GM18867 (cell line): ENCODE measurements around the gene NCR3LG1.

Experiments used
- ATAC-seq: cut with Tn5 transposase; IDR thresholded peaks from one replicate; pipeline ENCODE4 v1.9.1; 2021; ENCODE audit warnings: mild to moderate bottlenecking, moderate library complexity; ENCODE audit not compliant: unreplicated experiment

The NCR3LG1 gene

DNA sequence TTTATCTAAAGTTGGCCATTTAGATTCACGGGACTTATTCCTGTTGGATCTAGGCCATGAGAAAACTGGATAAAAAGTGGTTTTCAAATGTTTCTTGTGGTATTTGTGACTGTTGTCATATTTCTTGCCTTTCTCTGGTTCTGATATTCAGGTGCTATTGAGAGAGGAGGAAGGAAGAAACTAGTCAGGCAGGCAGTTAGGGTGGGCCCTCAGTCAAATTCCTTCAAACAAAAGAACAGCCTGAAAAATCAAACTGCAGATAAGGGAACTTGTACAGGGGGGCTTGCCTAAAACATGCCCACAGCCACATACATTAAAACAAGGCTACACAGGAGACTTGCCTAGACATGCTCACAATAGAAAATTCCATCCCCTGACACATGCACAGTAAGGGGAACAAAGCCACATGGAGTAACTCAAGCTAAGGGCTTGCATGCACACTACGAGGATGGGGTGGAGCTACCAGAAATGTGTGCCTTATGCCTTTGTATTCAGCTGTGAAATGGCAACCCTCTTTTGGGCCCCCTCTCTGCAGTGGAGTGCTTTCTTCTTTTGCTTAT is 18.2 kb downstream of the NCR3LG1 start:
- no peak for ATAC-seq

DNA sequence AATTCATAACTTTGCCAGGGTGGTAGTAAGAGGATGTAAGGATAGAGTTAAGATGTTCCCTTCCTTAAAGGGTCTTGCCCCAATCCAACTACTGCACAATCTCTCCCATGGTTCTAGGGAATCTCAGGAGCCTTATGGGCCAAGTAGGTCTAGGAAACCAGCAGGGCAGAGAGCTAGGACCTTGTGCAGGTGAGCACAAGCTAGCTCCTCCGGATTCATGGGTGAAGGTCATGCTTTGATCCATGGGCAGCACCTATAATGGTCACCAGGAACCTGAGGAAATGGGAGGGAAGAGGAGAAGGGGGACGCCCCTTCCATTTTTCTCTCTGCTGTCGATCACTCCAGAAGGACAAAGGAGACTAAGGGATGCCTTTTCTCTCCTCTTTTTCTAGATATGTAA is 20.0 kb downstream of the NCR3LG1 start:
- ATAC-seq = no peak

DNA sequence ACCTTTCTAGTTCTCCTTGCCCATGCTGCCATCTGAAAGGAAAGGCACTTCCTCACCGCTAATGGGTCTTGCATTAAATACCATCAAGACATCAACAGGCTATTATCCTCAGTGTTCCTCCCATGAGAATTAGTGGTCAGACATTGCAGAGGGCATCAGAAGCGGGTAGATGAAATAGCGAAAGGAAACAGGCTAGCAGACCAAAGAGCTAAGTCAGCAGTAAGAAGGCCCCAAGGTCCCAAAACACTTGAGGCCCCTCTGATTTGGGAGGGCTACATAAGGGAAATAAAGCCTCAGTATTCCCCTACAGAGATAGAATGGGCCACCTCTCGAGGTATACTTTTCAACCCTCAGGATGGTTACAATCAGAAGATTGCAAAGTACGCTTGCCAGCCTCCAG is 23.9 kb downstream of the NCR3LG1 start:
- ATAC-seq = no peak

DNA sequence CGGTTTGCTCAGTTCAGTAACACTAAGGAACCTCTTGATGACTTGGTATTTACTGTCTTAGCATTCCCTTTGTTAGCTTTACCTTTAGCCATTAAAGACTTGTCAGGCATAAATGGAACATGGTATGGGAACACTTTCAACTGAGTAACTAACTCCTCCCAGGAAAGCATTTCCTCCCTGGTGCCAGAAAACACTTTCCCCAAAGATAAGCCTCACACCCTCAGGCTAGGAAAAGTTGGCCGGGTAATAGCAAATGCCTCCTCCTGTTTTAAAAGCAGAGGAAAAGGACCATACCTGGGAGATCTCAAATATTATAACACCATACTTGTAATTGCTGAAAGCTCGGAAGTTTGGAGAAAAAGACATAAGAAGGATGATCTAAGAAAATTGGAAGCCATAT is 24.9 kb downstream of the NCR3LG1 start:
- ATAC-seq = no peak

DNA sequence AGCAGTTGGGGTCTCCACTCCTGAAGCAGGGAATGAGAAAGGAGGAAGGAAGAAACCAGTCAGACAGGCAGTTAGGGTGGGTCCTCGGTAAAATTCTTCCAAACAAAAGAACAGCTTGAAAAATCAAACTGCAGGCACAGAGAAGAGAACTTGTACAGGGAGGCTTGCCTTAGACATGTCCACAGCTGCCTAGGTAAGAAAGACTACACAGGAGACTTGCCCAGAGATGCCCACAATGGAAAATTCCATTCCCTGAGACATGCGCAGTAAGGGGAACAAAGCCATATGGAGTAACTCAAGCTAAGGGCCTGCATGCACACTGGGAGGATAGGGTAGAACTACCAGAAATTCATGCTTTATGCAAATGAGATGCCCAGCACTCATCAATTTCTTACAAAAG is 27.1 kb downstream of the NCR3LG1 start:
- ATAC-seq = no peak

DNA sequence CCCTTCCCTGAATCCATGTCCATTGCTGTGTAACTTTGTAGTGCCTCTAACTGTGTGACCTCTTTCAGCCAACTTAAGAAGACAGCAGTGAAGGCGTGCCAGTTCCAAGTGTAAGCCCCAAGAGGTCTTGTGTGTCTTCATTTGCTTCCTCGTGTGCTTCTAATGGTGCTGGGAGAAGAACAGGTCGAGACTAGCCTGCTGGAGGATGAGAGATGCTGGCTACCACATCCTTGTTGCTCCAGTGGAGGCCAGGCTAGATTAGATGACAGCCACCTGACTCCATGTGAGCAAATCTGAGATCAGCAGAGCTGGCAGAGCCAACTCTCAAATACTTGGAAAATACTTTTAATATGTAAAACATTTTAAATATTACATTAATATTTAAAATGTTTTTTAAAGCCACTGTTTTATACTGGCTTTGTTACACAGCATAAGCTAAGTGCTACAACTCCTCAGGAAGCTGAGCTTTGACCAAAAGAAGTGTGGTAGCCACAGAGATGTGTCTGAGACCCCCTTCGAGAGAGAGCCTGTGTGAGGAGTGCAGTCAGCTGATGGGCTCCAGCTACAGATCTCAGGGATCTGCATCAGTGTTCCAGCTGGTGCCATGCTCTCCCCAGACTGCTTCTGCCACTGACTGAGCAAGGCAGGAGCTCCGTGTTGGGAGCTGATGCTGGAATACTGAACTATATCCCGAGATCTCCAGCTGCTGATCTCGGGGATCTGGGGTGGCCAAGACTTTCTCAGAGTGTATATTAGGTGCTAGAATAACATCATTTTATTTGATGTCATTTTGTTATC is 28.0 kb downstream of the NCR3LG1 start:
- ATAC-seq = no peak

GRCh38 chr11:17381156-17381555 is 29.6 kb downstream of the NCR3LG1 start:
- no peak for ATAC-seq

- no peak for ATAC-seq
Measured at GRCh38 chr11:17382046-17382728, 30.6 kb downstream of the NCR3LG1 start.

GRCh38 chr11:17383461-17383860 is 31.9 kb downstream of the NCR3LG1 start:
- ATAC-seq = no peak

- peak; percentile 41 for ATAC-seq
Measured at GRCh38 chr11:17384002-17384511, 32.5 kb downstream of the NCR3LG1 start.

DNA sequence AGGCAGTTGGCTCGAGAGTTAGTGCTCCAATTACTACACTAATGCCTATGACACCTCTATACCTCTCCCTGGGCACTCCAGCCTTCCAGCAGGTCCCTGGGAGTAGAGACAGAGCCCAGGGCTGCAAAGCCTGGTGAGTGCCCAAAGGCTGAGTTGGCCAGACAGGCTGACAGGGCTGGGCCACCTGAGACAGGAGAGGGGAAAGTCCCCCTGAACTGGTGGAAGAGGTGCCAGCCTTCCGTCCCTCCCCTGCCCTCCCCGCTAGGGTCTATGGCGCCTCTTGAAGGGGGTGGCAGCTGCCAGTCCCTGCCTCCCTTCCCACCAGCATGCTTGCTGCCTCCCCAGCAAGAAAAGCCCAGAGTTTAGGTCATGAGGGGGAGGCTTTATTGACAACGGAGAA is 33.9 kb downstream of the NCR3LG1 start:
- no peak for ATAC-seq

DNA sequence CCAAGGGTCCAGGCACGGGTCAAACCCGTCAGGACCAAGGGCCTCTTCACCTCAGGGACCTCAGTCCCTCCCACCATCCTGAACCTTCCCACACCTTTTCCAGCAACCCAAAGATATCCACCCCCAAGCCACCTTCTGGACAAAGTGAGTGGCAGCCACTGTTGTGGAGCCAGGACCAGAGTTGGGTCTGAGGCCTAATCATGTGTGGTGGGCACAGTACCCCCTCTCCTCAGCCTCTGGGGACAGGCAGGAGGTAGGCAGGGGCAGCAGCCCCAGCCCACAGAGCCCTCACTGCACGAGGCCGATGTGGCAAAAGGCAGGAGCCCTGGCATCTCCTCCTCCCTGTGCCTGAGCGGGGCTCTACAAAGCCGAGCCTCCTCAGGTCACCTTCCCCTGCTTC is 34.3 kb downstream of the NCR3LG1 start:
- ATAC-seq = no peak

GRCh38 chr11:17386331-17387084 is 34.9 kb downstream of the NCR3LG1 start:
- ATAC-seq = peak; percentile 69

- ATAC-seq = no peak
Measured at GRCh38 chr11:17387254-17387653, 35.7 kb downstream of the NCR3LG1 start.

- ATAC-seq = no peak
Measured at GRCh38 chr11:17387811-17388210, 36.2 kb downstream of the NCR3LG1 start.

GRCh38 chr11:17388609-17389210 is 37.1 kb downstream of the NCR3LG1 start, which contains the start of gene KCNJ11:
TSS of gene KCNJ11 (minus strand) at chr11:17388659. CDS start at chr11:17388091, 568 bp downstream.
- peak; percentile 36 for ATAC-seq

GRCh38 chr11:17389211-17389956 is 37.8 kb downstream of the NCR3LG1 start:
- ATAC-seq = peak; percentile 56

- ATAC-seq = no peak
Measured at GRCh38 chr11:17389957-17390649, 38.5 kb downstream of the NCR3LG1 start.
